ENCODE data around the gene SLAMF8. TPM values are rescaled to one million over a fixed set of nuclear protein-coding genes. Genes with fewer than 3 reads are reported as not detected.

The SLAMF8 gene
- total and polyA plus RNA-seq, 2 of the 8 experiments (the other 6 are each of a cell fraction or from before 2014, with no cell fraction given): not detected

GRCh38 chr1:159859767-159860322 lies 33.2 kb downstream of the SLAMF8 start:
- Histone ChIP-seq H2AK5ac (ENCODE audit: low read depth, low read length) (no peak overlapping the region), H3K4ac (replicated peaks; ENCODE audit: insufficient read length, low read depth, low read length) (no peak overlapping the region), H3K4me3 (ENCODE audit: extremely low read depth in 1 of 4, insufficient read depth in 2 of 4, low read depth in 3 of 4, low read length in 4 of 4) (no peak overlapping the region), H3K23me2 (ENCODE audit: low read depth, low read length) (peaks cover 2% of the 10 kb centered on the region; the same call in 1 of the 2 replicates), H2BK120ac (replicated peaks; ENCODE audit: low read depth, low read length) (no peak overlapping the region), H3K27ac (ENCODE audit: low read depth, low read length) (no peak overlapping the region), H2BK12ac (ENCODE audit: low read depth, low read length) (0 out of 2 replicates have a peak overlapping the region, but pooled peaks have one; percentile 17), H2BK15ac (ENCODE audit: low read length) (0 out of 2 replicates have a peak overlapping the region, but pooled peaks have one; percentile 19), H3K14ac (ENCODE audit: insufficient read length) (no peak overlapping the region), H3K79me1 (ENCODE audit: low read depth, low read length) (no peaks in the 10 kb centered on the region), H3K79me2 (ENCODE audit: control insufficient read depth in 1 of 2, insufficient read depth in 2 of 2, low read length in 2 of 2) (no peaks in the 10 kb centered on the region), H2BK20ac (ENCODE audit: low read length) (no peak overlapping the region), H4K5ac (ENCODE audit: insufficient read length, low read depth, low read length) (no peak overlapping the region), H3K9ac (replicated peaks in 1 of 4; ENCODE audit: extremely low read depth in 1 of 4, low read depth in 3 of 4, low read length in 3 of 4) (no peak overlapping the region), H3K56ac (replicated peaks; ENCODE audit: insufficient read length, low read depth, low read length) (no peak overlapping the region), H4K8ac (ENCODE audit: extremely low read depth, insufficient read depth, low read length) (no peak overlapping the region), H4K91ac (replicated peaks; ENCODE audit: insufficient read length, low read length) (no peak overlapping the region), H3K27me3 (replicated peaks in 1 of 4; ENCODE audit: control insufficient read depth in 3 of 4, extremely low read depth in 1 of 4, insufficient read depth in 3 of 4, low read length in 3 of 4) (peaks cover 4 to 16% (median 14%) of the 10 kb centered on the region in 4 experiments), H3K4me1 (replicated peaks in 1 of 4; ENCODE audit: control insufficient read depth in 3 of 4, insufficient read depth in 4 of 4, low read length in 3 of 4) (peaks cover 0 to 2% (median 0%) of the 10 kb centered on the region in 4 experiments; a peak in 2 of 7 replicates), H3K4me2 (ENCODE audit: insufficient read depth in 1 of 2, low read depth in 2 of 2, low read length in 2 of 2) (no peak overlapping the region), H3K36me3 (ENCODE audit: control insufficient read depth in 2 of 4, insufficient read depth in 4 of 4, low read length in 3 of 4) (no peaks in the 10 kb centered on the region), H4K20me1 (replicated peaks in 1 of 2; ENCODE audit: control insufficient read depth in 1 of 2, insufficient read depth in 2 of 2, low read length in 2 of 2) (no peaks in the 10 kb centered on the region), H3K23ac (ENCODE audit: insufficient read length) (no peak overlapping the region), H3K9me3 (ENCODE audit: insufficient read depth in 2 of 2, low read depth in 1 of 2, low read length in 1 of 2) (no peaks in the 10 kb centered on the region; a peak in 1 of 4 replicates), H2AFZ (ENCODE audit: low read length) (no peak overlapping the region), H3K18ac (ENCODE audit: extremely low read depth, low read length) (no peak overlapping the region), H2BK5ac (ENCODE audit: low read depth, low read length) (no peak overlapping the region)
- no peak for TF ChIP-seq ASH2L (IDR thresholded peaks at IDR 0.05; ENCODE audit: low read length)
- TF ChIP-seq E2F6 (IDR thresholded peaks at IDR 0.05): no peak
- no peak for TF ChIP-seq CBX8 (IDR thresholded peaks at IDR 0.05; ENCODE audit: borderline replicate concordance, low read depth, low read length)
- no peak for TF ChIP-seq USF2 (IDR thresholded peaks at IDR 0.05; ENCODE audit: low read length)
- no peak for TF ChIP-seq PHF8 (conservative IDR thresholded peaks at IDR 0.05; ENCODE audit: low read depth, low read length)
- TF ChIP-seq CHD1 (IDR thresholded peaks at IDR 0.05; ENCODE audit: low read depth, low read length): no peak
- no peak for TF ChIP-seq POU5F1 (IDR thresholded peaks at IDR 0.05; ENCODE audit: low read depth, low read length)
- TF ChIP-seq GABPA (IDR thresholded peaks at IDR 0.05; ENCODE audit: borderline replicate concordance, insufficient read depth, low read length): no peak
- no peak for TF ChIP-seq SP2 (IDR thresholded peaks at IDR 0.05; ENCODE audit: low read length)
- TF ChIP-seq SIRT6 (IDR thresholded peaks at IDR 0.05; ENCODE audit: low read length): no peak
- no peak for TF ChIP-seq ATF3 (IDR thresholded peaks at IDR 0.05; ENCODE audit: insufficient read depth, low read depth, low read length)
- no peak for FAIRE-seq
- no peak for DNase-seq (ENCODE audit: low read depth in 1 of 2, low spot score in 2 of 2)
- WGBS, 2 experiments (ENCODE audit: extremely low coverage in 1 of 2, insufficient coverage in 1 of 2, insufficient read length in 1 of 2, insufficient replicate concordance in 2 of 2, low coverage in 1 of 2, low lambda C conversion rate in 2 of 2, missing lambda C conversion rate in 1 of 2): 76% methylated on average over 7 of the region's 7 CpGs; no CpG with 5 or more reads in 1 of the 2 experiments
- ChIA-PET CTCF (ENCODE audit: partially characterized antibody) (interaction anchor here (1.0 to 14.8 kb wide), 3 partner anchors 8 to 60 kb away, joined by 4 to 111 read pairs (median 21); no protein-coding TSS in a partner anchor), POLR2A (ENCODE audit: partially characterized antibody) (no interaction called here)
